Measurements from ENCODE around the gene SRR.

The SRR gene

DNA sequence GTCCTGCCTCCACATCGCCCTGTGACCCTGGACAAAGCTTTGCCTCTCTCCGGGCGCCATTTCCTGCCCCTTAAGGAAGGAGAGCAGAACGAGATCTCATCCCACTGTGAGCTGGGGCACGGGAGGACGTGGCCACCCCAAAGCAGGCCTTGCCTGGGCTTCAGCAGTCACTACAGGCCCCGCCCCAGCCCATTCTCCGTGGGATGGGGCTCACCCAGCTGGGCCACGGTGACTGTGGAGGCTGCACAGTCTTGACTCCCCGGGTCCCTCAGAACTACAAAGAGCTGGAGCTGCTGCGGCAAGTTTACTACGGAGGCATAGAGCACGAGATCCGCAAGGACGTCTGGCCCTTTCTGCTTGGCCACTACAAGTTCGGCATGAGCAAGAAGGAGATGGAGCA is 68.9 kb downstream of the SRR start:
- TF ChIP-seq, protein P1, sequence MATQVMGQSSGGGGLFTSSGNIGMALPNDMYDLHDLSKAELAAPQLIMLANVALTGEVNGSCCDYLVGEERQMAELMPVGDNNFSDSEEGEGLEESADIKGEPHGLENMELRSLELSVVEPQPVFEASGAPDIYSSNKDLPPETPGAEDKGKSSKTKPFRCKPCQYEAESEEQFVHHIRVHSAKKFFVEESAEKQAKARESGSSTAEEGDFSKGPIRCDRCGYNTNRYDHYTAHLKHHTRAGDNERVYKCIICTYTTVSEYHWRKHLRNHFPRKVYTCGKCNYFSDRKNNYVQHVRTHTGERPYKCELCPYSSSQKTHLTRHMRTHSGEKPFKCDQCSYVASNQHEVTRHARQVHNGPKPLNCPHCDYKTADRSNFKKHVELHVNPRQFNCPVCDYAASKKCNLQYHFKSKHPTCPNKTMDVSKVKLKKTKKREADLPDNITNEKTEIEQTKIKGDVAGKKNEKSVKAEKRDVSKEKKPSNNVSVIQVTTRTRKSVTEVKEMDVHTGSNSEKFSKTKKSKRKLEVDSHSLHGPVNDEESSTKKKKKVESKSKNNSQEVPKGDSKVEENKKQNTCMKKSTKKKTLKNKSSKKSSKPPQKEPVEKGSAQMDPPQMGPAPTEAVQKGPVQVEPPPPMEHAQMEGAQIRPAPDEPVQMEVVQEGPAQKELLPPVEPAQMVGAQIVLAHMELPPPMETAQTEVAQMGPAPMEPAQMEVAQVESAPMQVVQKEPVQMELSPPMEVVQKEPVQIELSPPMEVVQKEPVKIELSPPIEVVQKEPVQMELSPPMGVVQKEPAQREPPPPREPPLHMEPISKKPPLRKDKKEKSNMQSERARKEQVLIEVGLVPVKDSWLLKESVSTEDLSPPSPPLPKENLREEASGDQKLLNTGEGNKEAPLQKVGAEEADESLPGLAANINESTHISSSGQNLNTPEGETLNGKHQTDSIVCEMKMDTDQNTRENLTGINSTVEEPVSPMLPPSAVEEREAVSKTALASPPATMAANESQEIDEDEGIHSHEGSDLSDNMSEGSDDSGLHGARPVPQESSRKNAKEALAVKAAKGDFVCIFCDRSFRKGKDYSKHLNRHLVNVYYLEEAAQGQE (IDR thresholded peaks at IDR 0.05; ENCODE audit: insufficient read depth in 1 of 2, low read depth in 2 of 2, low read length in 2 of 2) = no peak
- TF ChIP-seq TAF1 (IDR thresholded peaks at IDR 0.05; ENCODE audit: borderline replicate concordance, insufficient read depth, low read length) (no peak), SIN3A (IDR thresholded peaks at IDR 0.05; ENCODE audit: borderline replicate concordance, insufficient read depth, low read length) (no peak), FOXP2 (optimal IDR thresholded peaks at IDR 0.05; ENCODE audit: borderline replicate concordance, extremely low read depth, extremely low read length, insufficient read depth) (no peak), POLR2AphosphoS5 (IDR thresholded peaks at IDR 0.05; ENCODE audit: low read depth, low read length) (no peak)

DNA sequence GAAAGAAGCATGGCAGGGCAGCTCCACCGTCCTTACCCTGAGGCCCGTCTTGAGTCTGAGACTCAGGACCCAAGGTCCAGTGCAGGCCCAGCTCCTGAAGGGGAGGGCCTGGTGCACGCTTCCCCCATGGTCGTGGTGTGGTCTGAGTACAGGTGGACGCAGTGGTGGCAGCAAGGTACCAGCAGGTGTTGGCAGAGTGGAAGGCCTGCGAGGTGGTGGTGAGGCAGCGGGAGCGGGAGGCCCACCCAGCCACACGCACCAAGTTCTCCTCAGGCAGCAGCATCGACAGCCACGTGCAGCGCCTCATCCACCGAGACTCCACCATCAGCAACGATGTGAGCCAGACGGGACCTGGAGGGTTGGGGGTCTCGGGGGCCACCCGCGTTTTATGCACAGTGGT is 69.4 kb downstream of the SRR start:
- TF ChIP-seq POLR2AphosphoS5 (IDR thresholded peaks at IDR 0.05; ENCODE audit: low read depth, low read length) (no peak), SIN3A (IDR thresholded peaks at IDR 0.05; ENCODE audit: borderline replicate concordance, insufficient read depth, low read length) (no peak), FOXP2 (optimal IDR thresholded peaks at IDR 0.05; ENCODE audit: borderline replicate concordance, extremely low read depth, extremely low read length, insufficient read depth) (no peak), TAF1 (IDR thresholded peaks at IDR 0.05; ENCODE audit: borderline replicate concordance, insufficient read depth, low read length) (no peak)
- TF ChIP-seq, protein P1 (IDR thresholded peaks at IDR 0.05; ENCODE audit: insufficient read depth in 1 of 2, low read depth in 2 of 2, low read length in 2 of 2) = no peak

Measured in PFSK-1 (cell line).